SK-N-SH treated with all-trans-retinoic acid at 6 μM for 48 hours (cell line): ENCODE results near the gene DIDO1.
"Not testable (repeated sequence)": the region's sequence is repeated elsewhere in the genome, so short reads cannot be mapped to it uniquely, and the experiment has no call there.

ENCODE experiments used
- BACH2 ChIP-seq: fragments of 250-450 bp; sonication (Bioruptor Pico); IDR thresholded peaks from 2 replicates; pipeline ENCODE4 v1.9.0; 2021; ENCODE audit warnings: mild to moderate bottlenecking, borderline replicate concordance
- RARB ChIP-seq: fragments of 250-450 bp; sonication (Bioruptor Pico); IDR thresholded peaks from 2 replicates; pipeline ENCODE4 v1.8.0; 2021; ENCODE audit warnings: mild to moderate bottlenecking, moderate library complexity
- ZFP30 ChIP-seq: fragments of 450-650 bp; formaldehyde crosslinking; IDR thresholded peaks from 2 replicates; pipeline ENCODE4 v1.5.0; 2022; ENCODE audit warnings: mild to moderate bottlenecking, moderate library complexity
- ZNF565 ChIP-seq: fragments of 450-650 bp; formaldehyde crosslinking; conservative IDR thresholded peaks from 2 replicates; pipeline ENCODE4 v1.5.0; 2020; ENCODE audit warnings: low read depth, mild to moderate bottlenecking, moderate library complexity
- TF ChIP-seq, protein P1 (sequence below): fragments of 250-450 bp; sonication (Bioruptor Pico); IDR thresholded peaks from 2 replicates; pipeline ENCODE4 v1.8.0; 2020; ENCODE audit warnings: mild to moderate bottlenecking, moderate library complexity, borderline replicate concordance
- TF ChIP-seq, protein P2 (sequence below): fragments of 250-450 bp; sonication (Bioruptor Pico); IDR thresholded peaks from 2 replicates; pipeline ENCODE4 v1.5.0; 2020; ENCODE audit warnings: mild to moderate bottlenecking, moderate library complexity
- TF ChIP-seq, protein P3 (sequence below): fragments of 250-450 bp; sonication (Bioruptor Pico); IDR thresholded peaks from 2 replicates; pipeline ENCODE4 v1.8.0; 2021; ENCODE audit warnings: low read depth, mild to moderate bottlenecking, moderate library complexity, borderline replicate concordance
- TF ChIP-seq, protein P4 (sequence below): fragments of 250-450 bp; sonication (Bioruptor Pico); IDR thresholded peaks from 2 replicates; pipeline ENCODE4 v1.5.1; 2021; ENCODE audit warnings: mild to moderate bottlenecking, moderate library complexity
- TF ChIP-seq, protein P5 (sequence below): fragments of 250-450 bp; sonication (Bioruptor Pico); IDR thresholded peaks from 2 replicates; pipeline ENCODE4 v1.5.1; 2020; ENCODE audit warnings: low read depth, mild to moderate bottlenecking, moderate library complexity

DNA sequence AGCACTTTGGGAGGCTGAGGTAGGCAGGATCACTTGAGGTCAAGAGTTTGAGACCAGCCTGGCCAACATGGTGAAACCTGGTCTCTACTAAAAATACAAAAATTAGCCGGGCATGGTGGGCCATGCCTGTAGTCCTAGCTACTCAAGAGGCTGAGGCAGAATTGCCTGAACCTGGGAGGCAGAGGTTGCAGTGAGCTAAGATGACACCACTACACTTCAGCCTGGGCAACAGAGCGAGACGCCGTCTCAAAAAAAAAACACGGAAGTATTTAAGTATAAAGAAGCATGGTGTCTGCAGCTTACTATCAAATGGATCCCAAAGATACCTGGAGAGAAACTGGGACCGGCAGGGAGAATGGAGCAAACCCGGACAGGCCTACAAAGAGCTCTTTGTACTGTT is 77.4 kb downstream of the DIDO1 start:
- TF ChIP-seq, protein P1, sequence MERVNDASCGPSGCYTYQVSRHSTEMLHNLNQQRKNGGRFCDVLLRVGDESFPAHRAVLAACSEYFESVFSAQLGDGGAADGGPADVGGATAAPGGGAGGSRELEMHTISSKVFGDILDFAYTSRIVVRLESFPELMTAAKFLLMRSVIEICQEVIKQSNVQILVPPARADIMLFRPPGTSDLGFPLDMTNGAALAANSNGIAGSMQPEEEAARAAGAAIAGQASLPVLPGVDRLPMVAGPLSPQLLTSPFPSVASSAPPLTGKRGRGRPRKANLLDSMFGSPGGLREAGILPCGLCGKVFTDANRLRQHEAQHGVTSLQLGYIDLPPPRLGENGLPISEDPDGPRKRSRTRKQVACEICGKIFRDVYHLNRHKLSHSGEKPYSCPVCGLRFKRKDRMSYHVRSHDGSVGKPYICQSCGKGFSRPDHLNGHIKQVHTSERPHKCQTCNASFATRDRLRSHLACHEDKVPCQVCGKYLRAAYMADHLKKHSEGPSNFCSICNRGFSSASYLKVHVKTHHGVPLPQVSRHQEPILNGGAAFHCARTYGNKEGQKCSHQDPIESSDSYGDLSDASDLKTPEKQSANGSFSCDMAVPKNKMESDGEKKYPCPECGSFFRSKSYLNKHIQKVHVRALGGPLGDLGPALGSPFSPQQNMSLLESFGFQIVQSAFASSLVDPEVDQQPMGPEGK = not testable (repeated sequence)
- TF ChIP-seq ZFP30, BACH2, ZNF565, RARB (CRISPR knock-in tag): not testable (repeated sequence)
- TF ChIP-seq, protein P2, sequence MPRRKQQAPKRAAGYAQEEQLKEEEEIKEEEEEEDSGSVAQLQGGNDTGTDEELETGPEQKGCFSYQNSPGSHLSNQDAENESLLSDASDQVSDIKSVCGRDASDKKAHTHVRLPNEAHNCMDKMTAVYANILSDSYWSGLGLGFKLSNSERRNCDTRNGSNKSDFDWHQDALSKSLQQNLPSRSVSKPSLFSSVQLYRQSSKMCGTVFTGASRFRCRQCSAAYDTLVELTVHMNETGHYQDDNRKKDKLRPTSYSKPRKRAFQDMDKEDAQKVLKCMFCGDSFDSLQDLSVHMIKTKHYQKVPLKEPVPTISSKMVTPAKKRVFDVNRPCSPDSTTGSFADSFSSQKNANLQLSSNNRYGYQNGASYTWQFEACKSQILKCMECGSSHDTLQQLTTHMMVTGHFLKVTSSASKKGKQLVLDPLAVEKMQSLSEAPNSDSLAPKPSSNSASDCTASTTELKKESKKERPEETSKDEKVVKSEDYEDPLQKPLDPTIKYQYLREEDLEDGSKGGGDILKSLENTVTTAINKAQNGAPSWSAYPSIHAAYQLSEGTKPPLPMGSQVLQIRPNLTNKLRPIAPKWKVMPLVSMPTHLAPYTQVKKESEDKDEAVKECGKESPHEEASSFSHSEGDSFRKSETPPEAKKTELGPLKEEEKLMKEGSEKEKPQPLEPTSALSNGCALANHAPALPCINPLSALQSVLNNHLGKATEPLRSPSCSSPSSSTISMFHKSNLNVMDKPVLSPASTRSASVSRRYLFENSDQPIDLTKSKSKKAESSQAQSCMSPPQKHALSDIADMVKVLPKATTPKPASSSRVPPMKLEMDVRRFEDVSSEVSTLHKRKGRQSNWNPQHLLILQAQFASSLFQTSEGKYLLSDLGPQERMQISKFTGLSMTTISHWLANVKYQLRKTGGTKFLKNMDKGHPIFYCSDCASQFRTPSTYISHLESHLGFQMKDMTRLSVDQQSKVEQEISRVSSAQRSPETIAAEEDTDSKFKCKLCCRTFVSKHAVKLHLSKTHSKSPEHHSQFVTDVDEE = not testable (repeated sequence)
- TF ChIP-seq, protein P3, sequence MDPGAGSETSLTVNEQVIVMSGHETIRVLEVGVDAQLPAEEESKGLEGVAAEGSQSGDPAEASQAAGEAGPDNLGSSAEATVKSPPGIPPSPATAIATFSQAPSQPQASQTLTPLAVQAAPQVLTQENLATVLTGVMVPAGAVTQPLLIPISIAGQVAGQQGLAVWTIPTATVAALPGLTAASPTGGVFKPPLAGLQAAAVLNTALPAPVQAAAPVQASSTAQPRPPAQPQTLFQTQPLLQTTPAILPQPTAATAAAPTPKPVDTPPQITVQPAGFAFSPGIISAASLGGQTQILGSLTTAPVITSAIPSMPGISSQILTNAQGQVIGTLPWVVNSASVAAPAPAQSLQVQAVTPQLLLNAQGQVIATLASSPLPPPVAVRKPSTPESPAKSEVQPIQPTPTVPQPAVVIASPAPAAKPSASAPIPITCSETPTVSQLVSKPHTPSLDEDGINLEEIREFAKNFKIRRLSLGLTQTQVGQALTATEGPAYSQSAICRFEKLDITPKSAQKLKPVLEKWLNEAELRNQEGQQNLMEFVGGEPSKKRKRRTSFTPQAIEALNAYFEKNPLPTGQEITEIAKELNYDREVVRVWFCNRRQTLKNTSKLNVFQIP (CRISPR knock-in tag) = not testable (repeated sequence)
- TF ChIP-seq, protein P4, sequence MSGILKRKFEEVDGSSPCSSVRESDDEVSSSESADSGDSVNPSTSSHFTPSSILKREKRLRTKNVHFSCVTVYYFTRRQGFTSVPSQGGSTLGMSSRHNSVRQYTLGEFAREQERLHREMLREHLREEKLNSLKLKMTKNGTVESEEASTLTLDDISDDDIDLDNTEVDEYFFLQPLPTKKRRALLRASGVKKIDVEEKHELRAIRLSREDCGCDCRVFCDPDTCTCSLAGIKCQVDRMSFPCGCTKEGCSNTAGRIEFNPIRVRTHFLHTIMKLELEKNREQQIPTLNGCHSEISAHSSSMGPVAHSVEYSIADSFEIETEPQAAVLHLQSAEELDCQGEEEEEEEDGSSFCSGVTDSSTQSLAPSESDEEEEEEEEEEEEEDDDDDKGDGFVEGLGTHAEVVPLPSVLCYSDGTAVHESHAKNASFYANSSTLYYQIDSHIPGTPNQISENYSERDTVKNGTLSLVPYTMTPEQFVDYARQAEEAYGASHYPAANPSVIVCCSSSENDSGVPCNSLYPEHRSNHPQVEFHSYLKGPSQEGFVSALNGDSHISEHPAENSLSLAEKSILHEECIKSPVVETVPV (CRISPR knock-in tag) = not testable (repeated sequence)
- TF ChIP-seq, protein P5, sequence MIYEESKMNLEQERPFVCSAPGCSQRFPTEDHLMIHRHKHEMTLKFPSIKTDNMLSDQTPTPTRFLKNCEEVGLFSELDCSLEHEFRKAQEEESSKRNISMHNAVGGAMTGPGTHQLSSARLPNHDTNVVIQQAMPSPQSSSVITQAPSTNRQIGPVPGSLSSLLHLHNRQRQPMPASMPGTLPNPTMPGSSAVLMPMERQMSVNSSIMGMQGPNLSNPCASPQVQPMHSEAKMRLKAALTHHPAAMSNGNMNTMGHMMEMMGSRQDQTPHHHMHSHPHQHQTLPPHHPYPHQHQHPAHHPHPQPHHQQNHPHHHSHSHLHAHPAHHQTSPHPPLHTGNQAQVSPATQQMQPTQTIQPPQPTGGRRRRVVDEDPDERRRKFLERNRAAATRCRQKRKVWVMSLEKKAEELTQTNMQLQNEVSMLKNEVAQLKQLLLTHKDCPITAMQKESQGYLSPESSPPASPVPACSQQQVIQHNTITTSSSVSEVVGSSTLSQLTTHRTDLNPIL = not testable (repeated sequence)
